GM15510 (cell line): ENCODE data around the gene NABP2.

Experiments used
- POLR2A ChIP-seq: IDR thresholded peaks from 3 replicates; pipeline ENCODE4 v1.6.1; 2011; ENCODE audit warnings: borderline replicate concordance; ENCODE audit not compliant: insufficient read length; ENCODE audit errors: extremely low read depth

The NABP2 gene

DNA sequence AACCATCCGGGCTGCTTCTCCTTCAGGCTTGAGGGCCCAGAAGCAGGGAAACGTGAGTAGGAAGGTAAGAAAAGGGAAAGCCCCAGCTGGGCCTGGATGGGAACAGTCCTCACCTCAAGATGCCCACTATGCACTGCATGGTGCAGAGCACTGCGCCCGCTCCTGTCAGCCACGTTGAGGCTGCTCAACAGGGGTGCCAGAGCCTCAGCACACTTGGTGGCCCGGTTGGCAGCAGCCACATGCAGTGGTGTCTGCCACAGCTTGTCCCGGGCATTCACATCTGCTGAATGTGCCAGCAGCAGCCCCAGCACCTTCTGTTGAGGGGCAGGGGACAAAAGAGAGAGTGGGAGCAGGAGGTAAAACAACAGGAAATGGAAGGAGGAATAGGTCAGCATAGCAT is 31.5 kb downstream of the NABP2 start:
- TF ChIP-seq POLR2A: no peak

DNA sequence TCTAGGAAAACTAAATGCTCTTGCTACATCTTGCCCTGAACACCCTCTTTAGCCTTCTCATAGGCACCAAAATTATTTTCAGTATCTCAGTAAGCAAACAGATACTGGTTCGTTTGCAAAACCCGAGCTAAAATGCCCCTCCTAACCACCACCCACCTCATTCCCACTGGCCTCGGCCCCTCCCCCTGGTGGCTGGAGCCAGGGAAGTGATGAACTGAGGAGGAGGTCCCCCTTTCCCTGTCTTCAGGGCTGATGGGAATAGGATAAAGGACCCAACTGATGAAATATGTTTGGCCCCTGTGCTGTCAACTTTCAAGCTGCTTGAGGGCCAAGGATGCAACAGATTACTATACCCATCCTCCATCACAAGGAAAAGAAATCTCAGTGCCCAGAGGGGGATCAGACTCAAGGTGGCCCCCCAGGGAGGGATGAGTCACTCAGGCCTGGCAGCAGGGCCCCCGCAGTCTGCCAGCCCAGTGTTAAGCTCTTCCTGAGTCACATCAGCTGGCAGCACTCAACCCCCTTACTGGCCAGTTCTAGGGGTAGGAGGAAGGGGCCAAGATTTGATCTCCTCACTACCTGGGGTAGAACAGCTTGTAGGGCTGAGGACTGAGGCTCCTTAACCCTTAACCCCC is 32.3 kb downstream of the NABP2 start:
- TF ChIP-seq POLR2A: no peak

DNA sequence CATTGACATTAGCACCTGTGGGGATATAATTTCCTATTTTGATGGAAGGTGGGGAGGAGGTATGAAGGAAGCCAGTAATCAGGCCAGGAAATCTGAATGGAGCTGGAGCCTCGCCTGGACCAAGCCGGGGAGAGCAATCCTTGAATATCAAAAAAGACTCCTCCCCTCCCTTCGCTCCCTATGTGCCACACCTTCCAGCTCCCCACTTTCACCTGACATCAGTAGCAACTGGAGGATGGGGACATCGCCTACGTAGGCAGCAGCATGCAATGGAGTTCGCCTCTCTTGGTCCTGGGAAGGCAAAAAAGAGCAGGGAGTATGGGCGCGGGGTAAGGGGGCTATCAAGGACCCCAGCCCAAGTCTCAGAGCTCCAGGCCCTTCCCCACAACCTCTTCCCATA is 32.9 kb downstream of the NABP2 start:
- no peak for TF ChIP-seq POLR2A

GRCh38 chr12:56257491-56258067 is 33.4 kb downstream of the NABP2 start:
- no peak for TF ChIP-seq POLR2A

- TF ChIP-seq POLR2A: peak; percentile 75
Measured at GRCh38 chr12:56258068-56258819, 34.1 kb downstream of the NABP2 start, which contains the start of gene ANKRD52. TSS of gene ANKRD52 (minus strand) at chr12:56258384. CDS start at chr12:56258269, 115 bp downstream.

GRCh38 chr12:56258820-56259183 is 34.7 kb downstream of the NABP2 start:
- no peak for TF ChIP-seq POLR2A

DNA sequence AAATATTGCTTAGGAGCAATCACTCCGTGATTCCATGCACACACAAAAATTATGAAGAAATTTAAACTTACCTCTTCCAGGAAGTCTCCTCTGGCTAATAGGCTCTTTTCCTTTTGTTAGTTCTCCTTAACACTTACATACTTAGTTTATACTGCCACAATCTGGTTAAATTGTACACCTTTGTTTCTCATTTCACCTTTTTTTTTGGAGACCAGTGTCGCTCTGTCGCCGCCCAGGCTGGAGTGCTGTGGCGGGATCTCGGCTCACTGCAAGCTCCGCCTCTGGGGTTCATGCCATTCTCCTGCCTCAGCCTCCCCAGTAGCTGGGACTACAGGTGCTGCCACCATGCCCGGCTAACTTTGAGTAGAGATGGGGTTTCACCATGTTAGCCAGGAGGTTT is 36.2 kb downstream of the NABP2 start:
- TF ChIP-seq POLR2A: no peak

- no peak for TF ChIP-seq POLR2A
Measured at GRCh38 chr12:56260921-56261320, 36.8 kb downstream of the NABP2 start.

GRCh38 chr12:56261503-56262232 is 37.5 kb downstream of the NABP2 start:
- TF ChIP-seq POLR2A: no peak

DNA sequence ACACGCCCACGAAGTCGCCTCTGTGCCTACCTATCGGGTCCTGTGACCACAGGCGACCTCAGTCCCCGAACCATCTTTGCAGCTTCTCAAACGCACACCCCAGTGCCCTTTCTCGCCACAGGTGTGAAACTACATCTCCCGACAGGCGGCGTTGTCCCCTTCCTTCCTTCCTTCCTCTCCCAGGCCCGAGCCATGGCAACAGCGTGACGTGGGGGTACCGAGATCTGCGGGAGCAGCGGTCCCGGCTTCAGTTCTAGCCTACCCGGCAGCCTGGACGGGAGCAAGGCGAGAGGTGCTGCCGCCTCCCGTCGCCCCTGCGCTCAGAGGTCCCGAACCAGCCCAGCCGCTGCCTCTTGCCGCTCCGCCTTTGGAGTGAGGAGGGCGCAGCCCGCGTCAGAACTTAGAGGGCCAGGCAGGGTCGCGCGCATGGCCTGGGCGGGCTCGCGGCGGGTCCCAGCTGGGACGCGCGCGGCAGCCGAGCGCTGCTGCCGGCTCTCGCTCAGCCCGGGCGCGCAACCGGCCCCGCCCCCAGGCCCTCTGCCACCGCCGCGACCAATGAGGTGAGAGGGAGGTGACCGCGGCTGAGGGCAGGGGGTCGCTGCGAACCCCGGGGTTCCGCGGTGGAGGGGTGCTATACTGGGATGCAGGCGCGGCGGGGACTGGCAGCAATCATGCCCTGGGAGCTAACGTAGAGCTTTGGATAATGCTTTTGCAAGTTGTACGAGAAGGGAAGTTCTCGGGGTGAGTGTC is 42.7 kb downstream of the NABP2 start, which contains the start of gene COQ10A:
Gene COQ10A (plus strand): TSS at position 250 of the 750 bp plus-strand sequence. CDS start 177 bp downstream, at position 427.
- peak; percentile 69 for TF ChIP-seq POLR2A

GRCh38 chr12:56267443-56268071 is 43.4 kb downstream of the NABP2 start:
- no peak for TF ChIP-seq POLR2A

DNA sequence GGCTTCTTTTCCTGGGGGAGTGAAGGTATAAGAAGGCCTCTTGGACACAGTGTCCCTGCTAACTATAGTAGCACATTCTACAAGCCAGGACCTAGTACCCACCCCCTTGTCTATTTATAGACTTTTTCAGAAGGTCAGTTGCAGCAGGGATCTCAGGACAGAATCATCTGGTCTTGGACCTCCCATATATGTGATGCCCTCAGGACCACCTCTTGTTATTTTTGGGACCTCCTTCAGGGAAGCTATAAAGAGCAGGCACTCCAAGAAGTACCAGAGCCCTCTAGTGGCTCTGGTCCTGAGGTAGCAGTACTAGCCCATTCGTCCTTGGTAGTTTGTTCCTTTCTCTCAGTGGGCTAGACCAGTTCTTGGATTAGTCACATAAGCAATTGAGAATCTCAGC is 46.9 kb downstream of the NABP2 start:
- no peak for TF ChIP-seq POLR2A

DNA sequence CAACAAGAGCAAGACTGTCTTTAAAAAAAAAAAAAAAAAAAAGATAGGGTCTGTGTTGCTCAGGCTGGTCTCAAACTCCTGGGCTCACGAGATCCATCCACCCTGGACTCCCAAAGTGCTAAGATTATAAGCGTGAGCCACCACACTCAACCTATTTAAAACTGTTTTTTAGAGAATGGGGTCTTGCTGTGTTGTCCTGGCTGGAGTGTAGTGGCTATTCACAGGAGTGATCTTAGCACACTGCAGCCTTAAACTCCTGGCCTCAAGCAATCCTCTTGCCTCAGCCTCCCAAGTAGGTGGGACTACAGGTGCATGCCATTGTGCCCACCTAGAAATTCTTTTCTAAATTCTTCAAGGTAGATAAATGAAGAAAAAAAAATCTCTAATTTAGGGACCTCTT is 50.2 kb downstream of the NABP2 start:
- TF ChIP-seq POLR2A: no peak

GRCh38 chr12:56278905-56279304 is 54.8 kb downstream of the NABP2 start:
- no peak for TF ChIP-seq POLR2A
